ENCODE measurements around the gene VPS13D.

The VPS13D gene

GRCh38 chr1:12344596-12345349, 114.9 kb downstream of the VPS13D start:
- H3K36me3 ChIP-seq (ENCODE audit: control insufficient read depth, low read length), result peaks cover 37% of the 10 kb centered on the region
- H3K9me2 ChIP-seq (replicated peaks; ENCODE audit: control insufficient read depth, low read length), result no peaks in the 10 kb centered on the region
- H3K4me2 ChIP-seq (ENCODE audit: low read length), result peak overlapping the region; percentile 48
- peaks cover 8% of the 10 kb centered on the region; the same call in 1 of the 2 replicates for H3F3A ChIP-seq (ENCODE audit: control insufficient read depth, insufficient read depth)
- TF ChIP-seq, protein P1, sequence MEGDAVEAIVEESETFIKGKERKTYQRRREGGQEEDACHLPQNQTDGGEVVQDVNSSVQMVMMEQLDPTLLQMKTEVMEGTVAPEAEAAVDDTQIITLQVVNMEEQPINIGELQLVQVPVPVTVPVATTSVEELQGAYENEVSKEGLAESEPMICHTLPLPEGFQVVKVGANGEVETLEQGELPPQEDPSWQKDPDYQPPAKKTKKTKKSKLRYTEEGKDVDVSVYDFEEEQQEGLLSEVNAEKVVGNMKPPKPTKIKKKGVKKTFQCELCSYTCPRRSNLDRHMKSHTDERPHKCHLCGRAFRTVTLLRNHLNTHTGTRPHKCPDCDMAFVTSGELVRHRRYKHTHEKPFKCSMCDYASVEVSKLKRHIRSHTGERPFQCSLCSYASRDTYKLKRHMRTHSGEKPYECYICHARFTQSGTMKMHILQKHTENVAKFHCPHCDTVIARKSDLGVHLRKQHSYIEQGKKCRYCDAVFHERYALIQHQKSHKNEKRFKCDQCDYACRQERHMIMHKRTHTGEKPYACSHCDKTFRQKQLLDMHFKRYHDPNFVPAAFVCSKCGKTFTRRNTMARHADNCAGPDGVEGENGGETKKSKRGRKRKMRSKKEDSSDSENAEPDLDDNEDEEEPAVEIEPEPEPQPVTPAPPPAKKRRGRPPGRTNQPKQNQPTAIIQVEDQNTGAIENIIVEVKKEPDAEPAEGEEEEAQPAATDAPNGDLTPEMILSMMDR (IDR thresholded peaks at IDR 0.05; ENCODE audit: low read depth, low read length, poor library complexity, severe bottlenecking), result no peak
- TF ChIP-seq EZH2phosphoT487 (IDR thresholded peaks at IDR 0.05; ENCODE audit: borderline replicate concordance, low read length), result no peak
- H3K4me3 ChIP-seq (ENCODE audit: low read length), result peak overlapping the region; percentile 26
- no peaks in the 10 kb centered on the region for H4K20me1 ChIP-seq (ENCODE audit: control insufficient read depth, insufficient read depth, low read depth, low read length)
- H3K79me2 ChIP-seq (ENCODE audit: control insufficient read depth, low read length), result no peaks in the 10 kb centered on the region
- H3K9me3 ChIP-seq (ENCODE audit: control insufficient read depth, insufficient read depth, low read length), result no peaks in the 10 kb centered on the region
- no peak overlapping the region for H3K27ac ChIP-seq (ENCODE audit: low read depth, low read length)
- no peaks in the 10 kb centered on the region for H3K27me3 ChIP-seq (ENCODE audit: control insufficient read depth, low read length)
- H3K4me1 ChIP-seq (ENCODE audit: control insufficient read depth, low read length), result peaks cover 22% of the 10 kb centered on the region

DNA sequence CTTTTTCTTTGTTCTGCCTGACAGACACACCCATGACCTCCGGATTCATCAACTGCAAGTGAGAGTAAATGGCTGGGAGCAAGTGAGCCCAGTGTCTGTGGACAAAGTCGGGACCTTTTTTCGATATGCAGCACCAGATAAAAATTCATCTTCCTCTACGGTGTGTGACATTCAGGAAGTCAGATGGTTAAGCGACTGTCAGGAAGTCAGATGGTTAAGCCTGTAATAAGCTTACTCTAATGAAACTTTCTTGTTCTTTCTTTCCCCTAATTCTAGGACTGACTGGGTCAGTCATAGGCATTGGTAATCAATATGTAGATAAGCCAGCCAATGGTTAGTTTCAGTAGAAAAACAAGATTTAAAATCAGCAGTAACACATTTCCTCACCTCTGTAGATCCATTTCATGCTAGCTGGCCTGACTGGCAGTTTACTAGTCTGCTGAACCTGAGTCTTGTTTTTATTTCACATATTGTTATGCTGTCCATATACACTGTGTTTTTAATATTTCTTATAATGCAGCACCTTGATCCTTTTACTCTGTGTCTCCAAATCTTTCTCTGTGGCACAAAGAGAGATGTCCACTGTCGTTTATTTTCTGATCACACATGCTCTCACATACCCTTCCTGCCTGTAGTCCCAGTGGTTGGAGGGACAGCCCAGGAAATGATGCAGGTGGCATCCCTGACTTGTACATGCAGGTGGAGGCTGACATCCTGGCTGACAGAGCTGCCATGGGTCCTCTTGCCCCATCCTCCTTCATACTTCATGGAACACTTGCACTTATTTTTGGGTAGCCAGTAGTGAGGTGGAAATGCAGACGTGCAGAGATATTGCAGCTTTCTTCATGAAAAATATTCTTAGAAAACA, 115.8 kb downstream of the VPS13D start:
- TF ChIP-seq EZH2phosphoT487 (IDR thresholded peaks at IDR 0.05; ENCODE audit: borderline replicate concordance, low read length), result no peak
- TF ChIP-seq, protein P1 (IDR thresholded peaks at IDR 0.05; ENCODE audit: low read depth, low read length, poor library complexity, severe bottlenecking), result no peak
- H3K9me2 ChIP-seq (replicated peaks; ENCODE audit: control insufficient read depth, low read length), result no peaks in the 10 kb centered on the region
- H3K27ac ChIP-seq (ENCODE audit: low read depth, low read length), result no peak overlapping the region
- H3K36me3 ChIP-seq (ENCODE audit: control insufficient read depth, low read length), result peaks cover 38% of the 10 kb centered on the region
- peak overlapping the region; percentile 48 for H3K4me2 ChIP-seq (ENCODE audit: low read length)
- H3K27me3 ChIP-seq (ENCODE audit: control insufficient read depth, low read length), result no peaks in the 10 kb centered on the region
- peaks cover 22% of the 10 kb centered on the region for H3K4me1 ChIP-seq (ENCODE audit: control insufficient read depth, low read length)
- no peaks in the 10 kb centered on the region for H4K20me1 ChIP-seq (ENCODE audit: control insufficient read depth, insufficient read depth, low read depth, low read length)
- no peaks in the 10 kb centered on the region for H3K79me2 ChIP-seq (ENCODE audit: control insufficient read depth, low read length)
- H3K9me3 ChIP-seq (ENCODE audit: control insufficient read depth, insufficient read depth, low read length), result no peaks in the 10 kb centered on the region
- peaks cover 8% of the 10 kb centered on the region; the same call in 1 of the 2 replicates for H3F3A ChIP-seq (ENCODE audit: control insufficient read depth, insufficient read depth)
- H3K4me3 ChIP-seq (ENCODE audit: low read length), result peak overlapping the region; percentile 26

GRCh38 chr1:12346483-12347151, 116.8 kb downstream of the VPS13D start:
- Histone ChIP-seq H3K79me2 (ENCODE audit: control insufficient read depth, low read length) (no peaks in the 10 kb centered on the region), H3K9me2 (replicated peaks; ENCODE audit: control insufficient read depth, low read length) (no peaks in the 10 kb centered on the region), H3K27me3 (ENCODE audit: control insufficient read depth, low read length) (no peaks in the 10 kb centered on the region), H3K27ac (ENCODE audit: low read depth, low read length) (no peak overlapping the region), H3K4me3 (ENCODE audit: low read length) (no peak overlapping the region), H3F3A (ENCODE audit: control insufficient read depth, insufficient read depth) (peaks cover 8% of the 10 kb centered on the region; the same call in 1 of the 2 replicates), H3K4me2 (ENCODE audit: low read length) (no peak overlapping the region), H3K36me3 (ENCODE audit: control insufficient read depth, low read length) (peaks cover 38% of the 10 kb centered on the region), H3K4me1 (ENCODE audit: control insufficient read depth, low read length) (peaks cover 22% of the 10 kb centered on the region), H4K20me1 (ENCODE audit: control insufficient read depth, insufficient read depth, low read depth, low read length) (no peaks in the 10 kb centered on the region), H3K9me3 (ENCODE audit: control insufficient read depth, insufficient read depth, low read length) (no peaks in the 10 kb centered on the region)
- TF ChIP-seq, protein P1 (IDR thresholded peaks at IDR 0.05; ENCODE audit: low read depth, low read length, poor library complexity, severe bottlenecking), result no peak
- no peak for TF ChIP-seq EZH2phosphoT487 (IDR thresholded peaks at IDR 0.05; ENCODE audit: borderline replicate concordance, low read length)

Measured in DOHH2 (cell line).